Fibroblast of lung (primary cell): ENCODE results near the gene ZNF609.

Experiments used
- EZH2 ChIP-seq: IDR thresholded peaks from 2 replicates; pipeline ENCODE4 v1.5.1; 2012; ENCODE audit warnings: low read length, control low read depth, mild to moderate bottlenecking; ENCODE audit errors: missing control alignments
- TF ChIP-seq, protein P1 (sequence below), 2 donors: IDR thresholded peaks in 1 of 2; conservative IDR thresholded peaks in 1 of 2; 1 replicate in 1 of 2; 2 replicates in 1 of 2; pipeline ENCODE4 v1.5.1; 2011 to 2012; ENCODE audit warnings: low read length in 2 of 2, control low read depth in 1 of 2, inconsistent platforms in 1 of 2, low read depth in 1 of 2, mild to moderate bottlenecking in 1 of 2

DNA sequence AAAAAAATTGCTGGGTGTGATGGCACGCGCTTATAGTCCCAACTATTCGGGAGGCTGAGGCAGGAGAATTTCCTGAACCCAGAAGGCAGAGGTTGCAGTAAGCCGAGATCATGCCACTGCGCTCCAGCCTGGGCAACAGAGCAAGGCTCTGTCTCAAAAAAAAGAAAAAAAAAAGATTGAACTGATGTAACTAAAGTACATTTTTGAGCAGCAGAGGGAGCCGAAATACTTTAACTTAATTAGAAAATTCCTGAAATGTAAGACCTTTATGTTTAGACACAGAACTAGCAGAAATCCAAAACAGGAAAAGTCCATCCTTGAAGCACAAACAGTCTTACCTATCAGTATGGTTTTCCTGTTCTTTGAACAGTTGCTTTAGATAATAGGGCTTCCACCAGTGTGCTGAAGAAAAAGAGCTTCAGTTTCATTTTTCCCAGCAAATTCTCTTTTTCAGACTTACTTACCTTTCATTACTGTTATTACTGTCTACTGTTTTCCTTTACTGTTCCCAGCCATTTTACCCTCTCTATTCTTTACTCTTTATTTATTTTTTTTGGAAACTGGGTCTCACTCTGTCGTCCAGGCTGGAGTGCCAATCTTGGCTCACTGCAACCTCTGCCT lies 33.4 kb upstream of the ZNF609 start:
- TF ChIP-seq, protein P1, sequence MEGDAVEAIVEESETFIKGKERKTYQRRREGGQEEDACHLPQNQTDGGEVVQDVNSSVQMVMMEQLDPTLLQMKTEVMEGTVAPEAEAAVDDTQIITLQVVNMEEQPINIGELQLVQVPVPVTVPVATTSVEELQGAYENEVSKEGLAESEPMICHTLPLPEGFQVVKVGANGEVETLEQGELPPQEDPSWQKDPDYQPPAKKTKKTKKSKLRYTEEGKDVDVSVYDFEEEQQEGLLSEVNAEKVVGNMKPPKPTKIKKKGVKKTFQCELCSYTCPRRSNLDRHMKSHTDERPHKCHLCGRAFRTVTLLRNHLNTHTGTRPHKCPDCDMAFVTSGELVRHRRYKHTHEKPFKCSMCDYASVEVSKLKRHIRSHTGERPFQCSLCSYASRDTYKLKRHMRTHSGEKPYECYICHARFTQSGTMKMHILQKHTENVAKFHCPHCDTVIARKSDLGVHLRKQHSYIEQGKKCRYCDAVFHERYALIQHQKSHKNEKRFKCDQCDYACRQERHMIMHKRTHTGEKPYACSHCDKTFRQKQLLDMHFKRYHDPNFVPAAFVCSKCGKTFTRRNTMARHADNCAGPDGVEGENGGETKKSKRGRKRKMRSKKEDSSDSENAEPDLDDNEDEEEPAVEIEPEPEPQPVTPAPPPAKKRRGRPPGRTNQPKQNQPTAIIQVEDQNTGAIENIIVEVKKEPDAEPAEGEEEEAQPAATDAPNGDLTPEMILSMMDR (conservative IDR thresholded peaks at IDR 0.05 in 1 of 2, IDR thresholded peaks at IDR 0.05 in 1 of 2; ENCODE audit: low read depth in 1 of 2, low read length in 2 of 2): peak; percentile 7 to 20
- no peak for TF ChIP-seq EZH2
